Activated CD4-positive, CD25-positive, alpha-beta regulatory T cell treated with anti-CD3 and anti-CD28 coated beads, Interleukin-2, amount 50 U/mL, for 72 hours (primary cell): Measurements from ENCODE around the gene GJC1.

ENCODE experiments used
- DNase-seq: peaks from one replicate; pipeline ENCODE4 v3.0.0; 2021

Gene GJC1

DNA sequence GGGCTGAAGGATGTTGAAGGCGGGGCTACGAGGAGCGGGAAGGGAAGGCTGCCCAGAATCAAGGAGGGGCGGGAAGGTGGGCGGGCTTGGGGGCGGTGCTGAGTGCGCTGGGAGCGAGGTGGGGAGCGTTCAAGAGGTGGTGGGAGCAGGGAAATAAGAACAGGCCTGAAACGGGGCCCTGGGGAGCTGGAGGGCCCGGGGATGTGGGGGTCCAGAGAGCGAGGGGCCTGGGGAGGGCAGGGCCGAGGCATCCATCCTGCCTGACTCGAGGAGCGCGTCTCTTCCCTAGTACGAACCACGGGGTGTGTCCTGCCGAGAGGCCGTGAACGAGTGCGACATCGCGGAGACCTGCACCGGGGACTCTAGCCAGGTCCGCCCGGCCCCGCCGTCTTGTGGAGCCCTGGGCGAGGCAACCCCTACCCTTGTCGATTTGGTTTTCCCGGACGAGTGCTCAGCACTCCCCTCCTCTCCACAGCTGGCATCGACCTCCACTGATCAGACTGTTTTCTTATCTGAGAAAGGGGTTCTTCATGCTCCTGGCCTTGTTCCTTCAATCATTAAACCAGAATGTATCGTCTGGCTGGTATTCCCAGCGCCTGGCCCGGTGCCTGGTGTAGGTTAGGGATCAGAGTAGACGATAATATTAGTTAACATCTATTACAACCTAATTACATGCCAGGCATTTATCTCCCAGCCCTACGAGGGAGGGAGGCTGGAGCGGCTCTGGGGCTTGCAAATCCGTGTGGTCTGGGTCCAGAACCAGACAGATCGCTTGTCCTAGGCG lies 54.1 kb downstream of the GJC1 start:
- peak; percentile 89 for DNase-seq

DNA sequence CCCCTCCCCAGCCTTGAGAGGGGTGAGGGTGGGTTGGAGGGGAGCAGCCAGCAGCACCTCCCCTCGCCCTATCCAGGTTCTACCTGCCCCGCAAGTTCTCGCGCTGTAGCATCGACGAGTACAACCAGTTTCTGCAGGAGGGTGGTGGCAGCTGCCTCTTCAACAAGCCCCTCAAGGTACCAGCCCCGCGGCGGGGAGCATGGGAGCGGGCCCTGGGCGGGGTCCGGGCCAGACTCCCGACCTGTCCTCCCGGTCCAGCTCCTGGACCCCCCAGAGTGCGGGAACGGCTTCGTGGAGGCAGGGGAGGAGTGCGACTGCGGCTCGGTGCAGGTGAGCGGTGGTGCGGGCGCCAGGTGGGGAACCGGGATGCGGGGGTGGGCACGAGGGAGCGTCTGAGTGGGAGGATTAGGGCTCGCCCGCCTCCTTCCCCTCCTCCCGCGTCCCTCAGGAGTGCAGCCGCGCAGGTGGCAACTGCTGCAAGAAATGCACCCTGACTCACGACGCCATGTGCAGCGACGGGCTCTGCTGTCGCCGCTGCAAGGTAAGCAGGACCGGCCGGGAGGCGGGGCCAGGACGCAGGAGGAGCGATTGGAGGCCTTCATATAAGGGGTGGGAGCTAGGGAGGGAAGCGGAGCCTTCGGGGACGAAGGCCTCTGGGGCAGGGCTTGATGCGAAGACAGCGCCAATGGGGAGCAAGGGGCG lies 54.8 kb downstream of the GJC1 start:
- no peak for DNase-seq

- DNase-seq, result peak; percentile 93
These were observed 55.6 kb downstream of the GJC1 start for GRCh38 chr17:44774271-44775135.

DNA sequence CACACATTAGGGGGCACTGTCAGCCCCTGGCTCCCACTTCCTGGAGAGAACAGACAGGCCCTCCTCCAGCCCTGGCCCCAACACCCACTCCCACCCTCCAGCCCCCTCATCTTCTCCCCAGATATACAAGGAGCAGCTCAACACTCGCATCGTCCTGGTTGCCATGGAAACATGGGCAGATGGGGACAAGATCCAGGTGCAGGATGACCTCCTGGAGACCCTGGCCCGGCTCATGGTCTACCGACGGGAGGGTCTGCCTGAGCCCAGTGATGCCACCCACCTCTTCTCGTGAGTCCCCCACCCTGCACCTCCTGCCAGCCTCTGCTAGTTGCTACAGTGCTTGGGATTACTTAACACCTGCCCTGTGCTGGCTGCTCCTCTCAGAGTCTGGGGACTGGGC lies 56.9 kb downstream of the GJC1 start:
- no peak for DNase-seq

DNA sequence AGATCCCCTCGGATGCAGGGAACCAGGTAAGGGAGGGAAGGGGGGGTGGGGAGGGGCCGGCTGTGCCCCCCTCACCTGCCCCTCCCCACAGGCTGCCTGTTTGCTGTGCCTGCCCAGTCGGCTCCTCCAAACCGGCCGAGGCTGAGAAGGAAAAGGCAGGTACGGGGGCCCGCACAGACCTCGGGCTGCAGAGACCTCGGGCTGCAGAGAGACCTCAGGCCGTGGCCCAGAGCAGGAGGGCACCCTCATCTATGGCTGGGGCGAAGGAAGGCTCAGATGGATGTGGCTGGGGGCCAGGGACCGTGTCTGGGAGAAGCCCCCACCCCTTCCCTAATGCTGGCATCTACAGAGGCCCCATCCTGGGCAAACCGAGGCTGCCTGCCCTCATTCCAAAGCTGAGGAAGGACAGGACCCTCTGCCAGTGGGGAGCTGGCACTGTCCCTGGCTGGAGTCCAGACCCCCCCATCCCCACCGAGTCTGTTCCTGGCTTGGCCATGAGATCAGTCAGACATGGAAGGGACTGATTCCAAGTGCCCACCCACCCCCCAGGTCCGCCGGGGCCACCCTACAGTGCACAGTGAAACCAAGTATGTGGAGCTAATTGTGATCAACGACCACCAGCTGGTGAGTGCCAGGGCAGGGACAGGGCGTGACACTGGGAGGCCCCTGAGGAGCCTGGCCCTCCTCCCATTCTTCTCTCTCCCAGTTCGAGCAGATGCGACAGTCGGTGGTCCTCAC lies 57.6 kb downstream of the GJC1 start:
- no peak for DNase-seq

DNA sequence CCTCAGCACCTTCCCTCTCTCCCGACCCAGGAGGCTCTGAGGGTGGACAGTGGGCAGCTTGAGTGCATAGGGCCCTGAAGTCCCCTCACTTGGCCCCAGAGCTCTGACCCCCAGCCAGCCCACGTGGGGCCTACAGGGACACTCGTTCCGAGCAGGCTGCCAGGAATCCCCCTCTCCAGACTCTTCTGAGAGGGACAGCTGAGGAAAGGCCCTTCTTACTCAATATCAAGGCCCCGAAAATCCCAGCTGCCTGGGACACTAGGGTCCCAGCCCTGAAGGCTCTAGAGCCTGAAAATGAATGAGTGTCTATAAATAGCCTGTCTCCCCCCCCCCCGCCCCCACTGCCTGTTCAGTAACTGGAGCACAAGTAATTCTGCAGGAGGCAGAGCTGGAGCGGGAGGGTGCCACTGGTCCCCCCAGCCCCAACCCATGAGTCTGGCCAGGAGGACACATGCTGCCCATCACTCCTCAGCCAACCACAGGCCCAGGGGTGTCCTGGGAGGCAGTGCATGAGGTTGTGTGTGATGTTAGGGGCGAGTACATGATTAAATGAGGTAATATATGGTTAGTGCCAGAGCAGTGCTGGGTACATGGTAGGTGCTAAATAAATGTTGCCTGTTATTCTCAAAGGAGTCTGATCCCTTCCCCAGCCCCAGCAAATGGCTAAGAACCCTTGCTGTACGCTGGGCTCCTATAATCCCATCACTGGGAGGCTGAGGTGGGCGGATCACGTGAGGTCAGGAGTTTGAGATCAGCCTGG lies 59.7 kb downstream of the GJC1 start:
- DNase-seq, result no peak

DNA sequence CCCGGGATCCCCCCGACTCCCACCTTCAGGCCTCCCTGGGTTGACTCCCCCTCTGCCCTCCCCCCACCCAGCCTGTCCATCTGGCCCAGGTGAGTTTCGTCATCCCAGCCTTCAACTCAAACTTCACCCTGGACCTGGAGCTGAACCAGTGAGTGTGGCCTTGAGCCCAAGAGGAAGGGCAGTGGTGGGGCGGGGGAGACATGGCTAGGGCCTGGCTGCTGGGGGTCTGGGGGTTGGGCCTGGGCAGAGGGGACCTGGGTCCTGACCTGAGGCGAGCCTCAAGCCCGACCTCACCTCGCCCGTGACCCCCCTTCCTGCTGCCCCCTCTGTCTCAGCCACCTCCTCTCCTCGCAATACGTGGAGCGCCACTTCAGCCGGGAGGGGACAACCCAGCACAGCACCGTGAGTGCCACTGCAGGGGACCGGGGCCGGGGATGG lies 60.4 kb downstream of the GJC1 start:
- DNase-seq, result no peak

DNA sequence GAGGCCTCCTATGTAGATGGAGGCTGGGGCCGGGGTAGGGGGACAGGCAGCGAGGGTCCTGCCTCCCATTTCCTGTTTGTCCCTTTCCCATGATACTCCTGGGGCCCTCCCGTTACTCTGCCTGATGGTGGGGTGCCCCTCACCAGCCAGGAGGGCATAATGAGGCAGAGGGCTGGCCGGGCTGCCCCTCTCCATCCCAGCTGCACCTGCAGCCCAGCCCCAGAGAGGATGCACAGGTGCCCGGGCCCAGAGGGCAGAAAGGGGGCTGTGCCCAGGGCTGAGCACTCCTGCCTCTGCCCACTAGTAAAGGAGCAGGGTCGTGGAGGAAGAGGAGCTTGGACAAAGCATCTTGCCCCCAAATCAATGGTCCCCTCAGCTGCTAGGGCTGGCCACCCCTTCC lies 60.9 kb downstream of the GJC1 start:
- DNase-seq, result no peak

DNA sequence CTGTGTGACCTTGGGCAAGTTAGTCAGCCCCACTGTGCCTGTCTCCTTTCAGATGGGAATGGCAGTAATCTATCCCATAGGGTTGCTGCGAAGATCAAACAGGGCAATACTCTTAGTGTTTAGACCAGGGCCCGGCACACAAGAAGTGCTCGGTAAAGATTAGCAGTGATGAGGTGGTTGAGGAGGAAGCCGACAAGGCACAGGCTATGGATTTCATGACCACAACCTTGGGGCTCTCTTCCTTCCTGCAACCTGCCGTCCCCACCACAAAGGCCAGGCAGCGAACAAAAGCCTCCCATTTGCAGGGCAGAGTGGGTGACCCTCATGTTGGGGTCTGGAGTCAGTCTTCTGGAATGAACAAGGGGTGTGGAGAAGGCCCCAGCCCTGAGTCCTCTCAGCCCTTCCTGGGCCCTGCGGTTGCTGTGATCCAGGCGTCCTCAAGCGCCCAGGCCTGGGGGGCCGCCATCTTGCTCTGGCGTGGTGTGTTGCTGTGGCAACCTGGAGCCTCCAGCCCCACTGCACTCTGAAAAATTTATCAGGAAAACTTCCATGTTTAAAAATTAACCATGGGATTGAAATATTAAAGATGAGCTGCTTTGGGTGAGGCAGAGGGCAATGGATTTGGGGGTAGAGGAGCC lies 61.5 kb downstream of the GJC1 start:
- no peak for DNase-seq

DNA sequence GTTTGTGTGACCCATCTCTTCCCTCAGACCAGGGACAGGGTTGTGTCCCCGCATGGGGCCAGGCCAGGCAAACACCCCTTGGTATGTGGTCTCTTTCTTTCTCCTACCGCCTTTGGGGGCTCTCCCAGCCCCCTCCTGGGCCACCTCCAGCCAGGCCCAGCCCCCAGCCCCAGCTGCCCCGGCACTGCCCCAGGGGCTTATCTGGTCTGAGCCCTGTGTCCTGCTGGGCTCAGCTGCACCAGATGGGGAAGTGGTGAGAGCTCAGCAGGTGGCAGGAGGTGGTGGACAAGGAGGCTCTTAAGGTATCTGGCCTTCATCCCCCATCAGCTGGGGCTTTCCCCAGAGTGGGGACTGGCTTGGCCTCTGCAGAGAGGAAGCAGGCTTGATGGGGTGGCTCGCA lies 62.6 kb downstream of the GJC1 start:
- no peak for DNase-seq

GRCh38 chr17:44766409-44767038 lies 63.6 kb downstream of the GJC1 start:
- DNase-seq, result no peak

DNA sequence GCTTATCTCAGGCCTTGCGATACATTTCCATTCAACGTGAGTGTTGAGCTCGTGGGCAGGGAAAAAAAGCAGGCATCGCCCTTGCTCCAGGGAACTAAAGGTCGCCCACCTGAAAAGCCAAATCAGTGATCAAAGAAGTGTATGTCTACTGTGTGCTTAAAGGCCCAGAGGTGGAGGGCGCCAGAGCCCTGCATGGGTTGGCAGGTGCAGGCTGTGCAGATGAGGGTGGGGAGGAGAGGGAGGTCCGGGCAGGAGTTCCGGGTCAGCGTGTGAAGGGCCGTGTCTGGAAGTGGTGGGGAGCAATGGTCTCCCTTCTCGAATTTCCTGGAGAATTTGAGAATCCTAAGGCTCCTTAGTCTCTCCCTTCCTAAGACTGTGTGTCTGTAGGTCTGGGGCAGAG lies 64.1 kb downstream of the GJC1 start:
- no peak for DNase-seq

GRCh38 chr17:44763170-44763569 lies 66.9 kb downstream of the GJC1 start:
- DNase-seq, result no peak

DNA sequence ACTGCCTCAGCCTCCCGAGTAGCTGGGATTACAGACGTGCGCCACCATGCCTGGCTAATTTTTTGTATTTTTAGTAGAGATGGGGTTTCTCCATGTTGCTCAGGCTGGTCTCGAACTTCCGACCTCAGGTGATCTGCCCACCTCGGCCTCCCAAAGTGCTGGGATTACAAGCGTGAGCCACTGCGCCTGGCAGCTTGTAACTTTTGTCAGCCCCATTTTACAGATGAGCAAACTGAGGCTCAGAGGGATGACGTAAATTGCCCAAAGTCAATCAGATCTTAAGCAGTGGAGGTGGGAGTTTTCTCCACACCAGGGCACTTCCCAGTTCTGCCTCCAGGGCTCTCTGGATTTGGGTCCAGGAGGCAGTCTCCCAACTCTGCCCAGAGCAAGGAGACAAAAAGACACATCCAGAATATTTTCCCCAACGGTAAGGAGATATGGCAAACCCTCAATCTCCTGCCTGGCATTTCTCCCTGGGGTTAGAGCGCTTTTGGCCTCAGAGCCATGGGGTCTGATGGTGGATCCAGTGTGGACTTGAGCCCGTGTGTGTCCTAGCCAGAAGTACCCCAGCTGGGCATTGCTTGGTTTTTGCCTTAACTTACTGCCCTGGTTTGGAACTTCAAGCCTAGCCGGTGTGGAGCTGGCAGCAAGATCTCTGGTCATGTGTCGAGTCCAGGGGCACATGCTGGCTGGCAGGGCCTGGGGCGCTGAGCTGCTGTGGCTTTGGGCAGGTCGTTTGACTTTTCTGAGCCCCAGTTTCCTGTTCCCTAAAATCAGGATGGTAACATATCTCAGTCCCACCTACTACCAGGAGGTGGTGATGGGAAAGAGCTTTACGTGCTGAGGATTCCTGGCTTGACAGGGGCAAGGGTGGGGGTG lies 67.9 kb downstream of the GJC1 start:
- DNase-seq, result no peak

DNA sequence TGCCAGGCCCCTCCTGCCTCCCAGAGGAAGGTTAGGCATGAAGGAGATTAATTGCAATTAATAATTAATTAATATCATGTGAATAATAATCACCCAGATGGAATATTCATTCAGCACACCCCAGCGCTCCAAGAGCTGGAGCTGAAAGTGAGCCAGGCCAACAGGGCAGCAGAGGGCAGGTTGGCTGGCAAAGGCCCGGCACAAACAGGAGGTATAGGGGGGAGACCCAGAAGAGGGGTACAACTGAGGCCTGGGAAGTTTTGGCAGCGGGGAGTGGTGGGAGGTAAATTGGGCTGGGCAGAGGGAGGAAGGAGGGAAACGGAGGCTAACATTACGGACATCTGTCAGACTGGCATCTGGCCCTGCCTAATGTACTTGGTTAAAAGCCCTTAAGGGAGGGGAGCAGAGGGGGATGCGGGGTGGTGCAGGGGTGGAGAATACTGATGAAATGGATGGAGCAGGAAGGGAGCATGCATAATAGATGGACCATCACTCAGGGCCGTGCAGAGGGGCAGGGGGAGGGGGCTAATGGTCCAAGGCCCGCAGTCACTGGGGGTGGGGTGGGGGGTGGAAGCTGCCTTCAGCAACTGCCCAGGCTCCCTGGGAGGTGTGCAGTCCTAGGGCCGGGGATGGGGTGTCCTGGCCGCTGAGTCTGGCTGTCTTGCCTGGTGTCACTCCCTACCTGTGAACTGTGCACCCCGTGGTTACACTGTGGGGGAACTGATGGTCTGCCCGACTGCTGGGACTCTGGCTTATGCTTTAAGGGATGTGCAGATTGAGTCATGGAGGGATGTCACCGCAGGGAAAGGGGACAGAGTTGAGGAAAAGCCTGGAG lies 69.4 kb downstream of the GJC1 start:
- DNase-seq, result no peak

- DNase-seq, result no peak
These were observed 70.2 kb downstream of the GJC1 start for GRCh38 chr17:44759916-44760243.

DNA sequence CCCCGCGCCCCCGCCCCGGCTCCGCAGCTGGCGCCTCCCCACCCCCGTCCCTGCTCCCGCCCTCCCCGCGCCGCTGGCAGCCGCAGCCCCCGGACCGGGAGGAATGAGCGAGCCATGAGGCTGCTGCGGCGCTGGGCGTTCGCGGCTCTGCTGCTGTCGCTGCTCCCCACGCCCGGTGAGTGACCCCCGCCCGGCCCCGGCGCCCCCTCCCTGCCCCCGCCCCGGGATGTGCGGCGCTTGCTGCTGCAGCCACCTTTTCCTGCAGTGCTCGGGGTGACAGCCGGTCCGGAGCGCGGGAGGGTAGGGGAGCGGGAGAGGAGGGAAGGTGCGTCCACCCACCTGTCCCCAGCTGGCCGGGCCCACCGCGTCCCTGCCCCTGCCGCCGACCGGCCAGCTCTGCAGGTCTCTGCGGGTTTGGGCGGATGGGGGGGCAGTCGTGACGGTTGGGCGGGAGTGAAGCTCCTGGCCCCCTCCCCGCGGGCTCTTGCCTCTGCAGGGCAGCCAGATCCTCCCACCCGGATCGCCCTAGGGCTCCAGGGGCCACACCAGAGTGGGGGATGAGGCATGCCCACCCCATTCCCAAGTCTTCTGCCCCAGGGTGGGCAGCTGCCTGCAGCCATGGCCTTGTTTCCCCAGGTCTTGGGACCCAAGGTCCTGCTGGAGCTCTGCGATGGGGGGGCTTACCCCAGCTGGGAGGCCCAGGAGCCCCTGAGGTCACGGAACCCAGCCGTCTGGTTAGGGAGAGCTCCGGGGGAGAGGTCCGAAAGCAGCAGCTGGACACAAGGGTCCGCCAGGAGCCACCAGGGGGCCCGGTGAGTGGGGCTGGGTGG lies 70.8 kb downstream of the GJC1 start:
- DNase-seq, result no peak

- no peak for DNase-seq
These were observed 71.5 kb downstream of the GJC1 start, which contains the start of gene ADAM11 for GRCh38 chr17:44758414-44759085. Gene ADAM11 (plus strand): TSS chr17:44758988. CDS start chr17:44759200, 212 bp downstream.
